ENCODE measurements around the gene ARHGDIB.

ARHGDIB gene

GRCh38 chr12:14984766-14985285 lies 23.4 kb upstream of the ARHGDIB start:
- in situ Hi-C loops (cut with MboI; ENCODE audit: low sequenced_read_pairs) = loop anchor here (25.0 kb wide), 1 partner anchor 723 kb away; no protein-coding TSS in a partner anchor

GRCh38 chr12:14984036-14984435 lies 22.6 kb upstream of the ARHGDIB start:
- in situ Hi-C loops (cut with MboI; ENCODE audit: low sequenced_read_pairs) = loop anchor here (25.0 kb wide), 1 partner anchor 722 kb away; no protein-coding TSS in a partner anchor

DNA sequence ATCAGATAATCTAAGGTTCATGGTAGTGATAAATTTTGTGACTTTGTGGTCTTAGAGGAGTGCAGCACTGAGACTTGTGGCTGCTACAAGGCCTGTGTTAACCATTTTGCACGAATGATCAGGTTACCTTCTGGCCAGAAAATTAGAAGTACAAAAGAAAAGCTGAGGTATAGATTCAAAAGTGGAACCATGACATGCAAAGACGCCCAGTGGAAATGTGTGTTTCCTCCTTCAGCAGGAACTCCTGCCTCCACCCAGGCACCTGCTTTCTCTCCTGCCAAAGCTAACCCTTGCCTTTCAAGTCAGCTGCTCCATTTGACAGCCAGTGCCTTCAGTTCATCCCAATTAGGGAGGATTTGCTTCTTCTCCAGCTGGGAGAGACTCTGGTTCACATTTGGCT lies 21.6 kb upstream of the ARHGDIB start:
- in situ Hi-C loops (cut with MboI; ENCODE audit: low sequenced_read_pairs) = loop anchor here (25.0 kb wide), 1 partner anchor 721 kb away; no protein-coding TSS in a partner anchor

- in situ Hi-C loops (cut with MboI; ENCODE audit: low sequenced_read_pairs) = loop anchor here (25.0 kb wide), 1 partner anchor 720 kb away; no protein-coding TSS in a partner anchor
Observed at GRCh38 chr12:14982562-14982961, 21.2 kb upstream of the ARHGDIB start.

DNA sequence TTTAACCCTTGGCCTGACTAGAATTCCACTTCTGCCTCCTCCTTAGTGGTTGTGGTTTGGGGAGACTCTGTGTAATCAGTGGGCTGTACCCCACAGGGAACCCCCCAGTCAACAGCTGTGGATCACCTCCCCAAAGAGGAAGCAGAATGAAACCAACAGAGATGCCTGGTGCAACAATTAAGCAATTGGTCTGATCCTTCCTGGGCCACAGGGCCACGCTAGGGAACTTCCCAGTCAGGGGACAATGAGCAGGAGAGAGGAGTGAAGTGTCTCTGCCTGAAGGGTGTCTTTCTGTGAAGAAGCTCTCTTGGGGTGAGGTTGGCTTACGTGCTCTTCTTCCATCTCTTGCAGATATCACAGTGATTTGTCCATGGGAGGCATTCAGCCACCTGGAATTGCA lies 19.6 kb upstream of the ARHGDIB start:
- in situ Hi-C loops (cut with MboI; ENCODE audit: low sequenced_read_pairs) = loop anchor here (25.0 kb wide), 1 partner anchor 719 kb away; no protein-coding TSS in a partner anchor

- in situ Hi-C loops (cut with MboI; ENCODE audit: low sequenced_read_pairs) = loop anchor here (25.0 kb wide), 1 partner anchor 717 kb away; no protein-coding TSS in a partner anchor
Observed at GRCh38 chr12:14979468-14979867, 18.1 kb upstream of the ARHGDIB start.

GRCh38 chr12:14976658-14977057 lies 15.3 kb upstream of the ARHGDIB start:
- in situ Hi-C loops (cut with MboI; ENCODE audit: low sequenced_read_pairs) = loop anchor here (25.0 kb wide), 1 partner anchor 714 kb away; no protein-coding TSS in a partner anchor

DNA sequence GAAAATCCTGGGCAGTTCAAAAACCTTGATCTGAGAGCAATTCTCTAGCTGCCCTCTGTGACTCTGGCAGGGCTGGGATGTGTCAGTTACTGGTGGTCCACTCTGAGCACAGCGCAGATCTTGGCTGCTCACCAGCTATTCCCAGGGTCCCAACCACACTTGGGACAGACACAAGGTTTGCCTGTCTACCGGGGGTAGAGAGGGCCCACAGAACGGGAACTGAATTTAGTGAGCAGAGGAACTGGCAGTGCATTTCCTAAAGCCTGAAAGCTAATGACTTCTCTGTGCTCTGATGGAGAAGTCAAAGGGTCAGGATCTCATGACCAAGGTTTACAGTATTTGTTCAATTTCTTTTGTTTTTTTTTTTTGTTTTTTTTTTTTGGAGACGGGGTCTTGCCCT lies 14.1 kb upstream of the ARHGDIB start:
- in situ Hi-C loops (cut with MboI; ENCODE audit: low sequenced_read_pairs) = loop anchor here (25.0 kb wide), 1 partner anchor 713 kb away; no protein-coding TSS in a partner anchor

DNA sequence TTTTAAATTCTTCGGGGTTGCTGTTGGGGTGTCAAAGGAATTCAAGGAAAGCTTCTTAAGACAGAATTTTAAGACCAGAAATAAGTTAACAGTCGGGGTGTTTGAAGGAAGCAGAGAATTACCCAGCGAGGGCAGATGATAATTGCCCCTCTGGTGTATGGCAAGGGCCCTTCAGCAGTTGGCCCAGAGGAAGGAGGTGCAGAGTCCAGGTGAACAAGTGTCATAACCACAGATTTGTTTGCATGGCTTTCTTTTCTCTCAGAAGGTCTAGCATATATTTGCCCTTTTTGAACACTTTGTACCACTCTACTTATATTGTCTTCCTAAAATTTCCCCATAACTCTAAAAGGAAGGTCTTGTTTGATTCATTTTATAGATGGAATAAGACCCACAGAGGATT lies 13.2 kb upstream of the ARHGDIB start:
- in situ Hi-C loops (cut with MboI; ENCODE audit: low sequenced_read_pairs) = loop anchor here (25.0 kb wide), 1 partner anchor 712 kb away; no protein-coding TSS in a partner anchor

- in situ Hi-C loops (cut with MboI; ENCODE audit: low sequenced_read_pairs) = no loop called here
Observed at GRCh38 chr12:14972816-14973215, 11.4 kb upstream of the ARHGDIB start, which contains the start of gene PDE6H. Gene PDE6H, plus strand, starts transcription at chr12:14973042. Its CDS starts 4,971 bp downstream, at chr12:14978013.

DNA sequence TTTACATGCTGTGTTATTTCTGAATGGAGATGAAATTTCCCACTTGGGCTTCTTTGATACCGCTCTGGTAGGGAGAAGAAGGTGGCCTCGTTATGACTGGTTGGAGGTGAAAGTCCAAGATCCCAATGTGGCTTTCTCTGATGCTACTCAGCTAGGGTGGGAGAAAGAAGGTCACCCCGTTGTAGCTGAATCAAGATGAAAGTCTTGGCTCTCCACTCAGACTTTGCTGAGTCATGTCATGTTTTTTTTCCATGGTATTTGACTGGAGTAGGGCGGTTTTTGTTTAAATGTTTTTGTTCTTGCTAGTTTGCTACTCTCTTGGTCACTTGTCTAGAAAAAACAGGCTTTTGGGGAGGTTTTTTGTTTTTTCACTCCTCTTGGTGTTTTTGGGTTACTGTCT lies 9.1 kb upstream of the ARHGDIB start:
- in situ Hi-C loops (cut with MboI; ENCODE audit: low sequenced_read_pairs) = no loop called here

DNA sequence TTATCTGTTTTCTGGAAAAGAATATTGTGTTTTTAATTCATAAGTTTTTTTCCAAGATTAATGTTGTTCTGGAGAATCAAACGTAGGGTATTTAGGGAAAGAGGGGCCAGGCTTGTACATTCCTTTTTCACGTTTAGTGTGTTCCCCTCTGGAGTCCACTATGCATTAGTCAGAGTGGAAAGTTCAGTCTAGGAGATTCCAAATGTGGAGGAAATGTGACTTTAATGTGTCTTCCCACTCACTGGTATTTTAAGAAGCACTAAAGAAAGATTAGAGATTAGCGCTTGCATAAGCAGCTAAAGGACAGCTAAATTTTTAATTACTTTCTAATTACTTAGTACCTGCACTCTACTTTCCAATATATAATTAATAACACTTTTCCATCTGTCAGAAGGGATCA lies 7.1 kb upstream of the ARHGDIB start:
- in situ Hi-C loops (cut with MboI; ENCODE audit: low sequenced_read_pairs) = no loop called here

DNA sequence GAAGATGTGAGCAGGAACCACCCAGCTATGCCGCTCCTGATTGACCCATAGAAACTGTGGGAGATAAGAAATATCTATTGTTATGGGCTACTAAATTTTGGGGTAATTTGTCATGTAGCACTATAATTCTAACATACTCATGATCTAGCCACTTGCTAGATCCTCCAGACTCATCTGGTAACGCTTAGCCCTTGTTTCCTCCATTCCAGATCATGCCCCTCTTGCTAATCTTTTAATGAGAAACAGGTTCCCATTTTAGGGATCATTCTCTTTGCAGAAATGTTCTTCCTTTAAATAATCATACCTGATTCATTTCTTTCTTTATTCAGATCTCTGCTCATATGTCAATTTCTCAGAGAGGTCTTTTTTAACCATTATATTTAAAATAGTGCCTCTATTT lies 3.8 kb upstream of the ARHGDIB start:
- in situ Hi-C loops (cut with MboI; ENCODE audit: low sequenced_read_pairs) = no loop called here

GRCh38 chr12:14964406-14964805 lies 3.0 kb upstream of the ARHGDIB start:
- in situ Hi-C loops (cut with MboI; ENCODE audit: low sequenced_read_pairs) = no loop called here

- in situ Hi-C loops (cut with MboI; ENCODE audit: low sequenced_read_pairs) = no loop called here
Observed at GRCh38 chr12:14963520-14963919, 2.1 kb upstream of the ARHGDIB start.

- in situ Hi-C loops (cut with MboI; ENCODE audit: low sequenced_read_pairs) = no loop called here
Observed at GRCh38 chr12:14962797-14963196, 1.4 kb upstream of the ARHGDIB start.

DNA sequence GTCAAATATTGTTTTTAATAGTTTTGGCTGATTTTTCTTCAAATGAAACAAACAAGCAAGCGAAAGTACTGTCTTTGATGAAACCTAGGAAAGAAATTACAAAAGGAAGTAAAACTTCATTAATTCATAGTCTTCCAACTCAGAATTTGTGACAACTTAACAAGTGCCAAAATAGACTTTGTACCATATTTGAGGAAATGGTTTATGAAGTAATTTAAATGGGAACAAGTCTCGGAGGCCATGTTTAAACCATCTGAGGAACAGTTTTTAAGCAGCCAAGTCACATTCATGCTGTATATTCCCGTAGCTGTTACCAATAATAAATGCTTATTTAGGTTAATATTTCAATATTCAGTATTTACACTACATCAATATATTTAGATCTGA lies 745 bp upstream of the ARHGDIB start:
- in situ Hi-C loops (cut with MboI; ENCODE audit: low sequenced_read_pairs) = no loop called here

GRCh38 chr12:14960548-14961465 lies 594 bp downstream of the ARHGDIB start:
- in situ Hi-C loops (cut with MboI; ENCODE audit: low sequenced_read_pairs) = no loop called here

DNA sequence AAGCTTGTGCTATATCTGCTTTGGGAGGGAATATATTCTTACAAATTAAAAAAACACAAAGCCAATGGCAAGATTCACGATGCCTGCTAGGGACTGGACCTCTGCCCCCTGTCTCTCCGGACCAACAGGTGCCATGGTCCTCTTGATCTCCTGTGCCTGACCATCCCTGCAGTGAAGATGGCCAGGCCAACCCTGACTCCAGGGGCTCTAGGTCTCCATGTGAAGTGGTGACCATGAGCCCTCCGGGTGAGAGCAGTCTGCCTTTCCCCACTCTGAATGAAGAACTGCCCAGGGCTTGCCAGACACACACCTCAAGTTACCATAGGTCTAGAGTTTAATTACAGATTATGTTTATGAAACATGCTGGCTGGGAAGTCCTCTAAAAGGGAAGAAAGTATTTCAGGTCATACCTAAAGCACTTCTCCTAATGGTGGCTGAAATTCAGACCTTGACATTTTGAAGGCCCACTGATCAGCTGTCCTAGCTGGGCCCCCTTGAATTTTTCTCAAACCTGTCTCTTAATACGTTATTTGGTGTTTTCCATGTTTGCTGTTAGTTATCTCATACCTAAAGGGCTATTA lies 1.4 kb downstream of the ARHGDIB start:
- in situ Hi-C loops (cut with MboI; ENCODE audit: low sequenced_read_pairs) = no loop called here

DNA sequence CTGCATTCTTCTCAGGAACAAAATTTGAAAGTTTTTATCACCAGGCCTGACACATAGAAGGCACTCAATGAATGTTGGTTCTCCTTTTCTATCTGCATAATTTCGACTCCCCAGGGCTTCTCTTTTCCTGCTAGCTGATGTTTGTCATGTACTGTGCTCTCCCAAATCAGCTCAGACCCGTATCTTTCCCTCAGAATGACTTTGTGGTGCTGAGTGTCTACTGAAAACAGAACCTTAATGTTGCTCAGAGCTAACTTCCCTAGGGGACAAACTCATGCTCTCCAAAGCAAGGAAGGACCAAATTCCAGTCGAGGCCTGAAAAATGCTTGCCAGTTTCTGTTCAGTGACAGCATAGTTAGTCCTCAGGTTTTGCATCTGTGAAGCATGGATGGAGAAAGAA lies 1.9 kb downstream of the ARHGDIB start:
- in situ Hi-C loops (cut with MboI; ENCODE audit: low sequenced_read_pairs) = no loop called here

DNA sequence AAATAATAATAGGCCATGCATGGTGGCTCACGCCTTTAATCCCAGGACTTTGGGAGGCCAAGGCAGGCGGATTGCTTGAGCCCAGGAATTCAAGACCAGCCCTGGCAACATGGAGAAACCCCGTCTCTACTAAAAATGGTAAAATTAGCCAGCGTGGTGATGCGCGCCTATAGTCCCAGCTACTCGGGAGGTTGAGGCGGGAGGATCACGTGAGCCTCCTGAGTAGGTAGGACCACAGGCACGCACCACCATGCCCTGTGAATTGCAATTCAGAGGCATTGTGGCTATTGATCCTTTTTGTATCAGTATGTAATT lies 2.3 kb downstream of the ARHGDIB start:
- in situ Hi-C loops (cut with MboI; ENCODE audit: low sequenced_read_pairs) = no loop called here
